OCI-LY1 (cell line): ENCODE data around the gene GRK5.
A peak's percentile ranks its signal among the peaks of the same experiment; 100 is the strongest.

Source experiments
- H2AFZ ChIP-seq: fragments of 200-600 bp; sonication (generic), shearing (Covaris generic); 2 replicates; pipeline ENCODE4 v1.6.0; 2014; ENCODE audit warnings: antibody characterized with exemption, mild to moderate bottlenecking, low read length
- H3F3A ChIP-seq: fragments of 200-600 bp; sonication (generic), shearing (Covaris generic); 2 replicates; pipeline ENCODE4 v1.6.0; 2014; ENCODE audit warnings: mild to moderate bottlenecking, antibody characterized with exemption, low read length, moderate library complexity; ENCODE audit not compliant: insufficient read depth
- H3K27ac ChIP-seq: fragments of 200-600 bp; sonication (generic); 2 replicates; pipeline ENCODE4 v1.5.1; 2014; ENCODE audit warnings: low read length, mixed run types, mild to moderate bottlenecking, low read depth; ENCODE audit not compliant: poor library complexity, severe bottlenecking
- H3K27me3 ChIP-seq: fragments of 200-600 bp; sonication (generic); 2 replicates; pipeline ENCODE4 v1.6.0; 2014; ENCODE audit warnings: antibody characterized with exemption, mild to moderate bottlenecking, low read length, moderate library complexity; ENCODE audit not compliant: insufficient read depth
- H3K36me3 ChIP-seq: fragments of 200-600 bp; sonication (generic); 2 replicates; pipeline ENCODE4 v1.6.1; 2014; ENCODE audit warnings: mild to moderate bottlenecking, antibody characterized with exemption, low read length, moderate library complexity, mixed read lengths; ENCODE audit not compliant: insufficient read depth
- H3K4me1 ChIP-seq: fragments of 200-600 bp; sonication (generic); 2 replicates; pipeline ENCODE4 v1.5.1; 2014; ENCODE audit warnings: mild to moderate bottlenecking, low read length, moderate library complexity; ENCODE audit not compliant: insufficient read depth, severe bottlenecking
- H3K4me2 ChIP-seq: fragments of 200-600 bp; sonication (generic), shearing (Covaris generic); 2 replicates; pipeline ENCODE4 v1.6.1; 2014; ENCODE audit warnings: low read length
- H3K4me3 ChIP-seq: fragments of 200-600 bp; sonication (generic); 2 replicates; pipeline ENCODE4 v1.5.1; 2014; ENCODE audit warnings: low read length, low read depth, mild to moderate bottlenecking, mixed read lengths; ENCODE audit not compliant: poor library complexity, severe bottlenecking
- H3K79me2 ChIP-seq: fragments of 200-600 bp; shearing (Covaris generic); 2 replicates; pipeline ENCODE4 v1.6.1; 2016; ENCODE audit warnings: mixed run types, low read length, mixed read lengths; ENCODE audit not compliant: insufficient read depth
- H3K9ac ChIP-seq: fragments of 200-600 bp; sonication (generic), shearing (Covaris generic); 2 replicates; pipeline ENCODE4 v1.6.1; 2014; ENCODE audit warnings: mild to moderate bottlenecking, low read length, mixed read lengths
- H3K9me2 ChIP-seq: fragments of 200-600 bp; sonication (generic), shearing (Covaris generic); 2 replicates; pipeline ENCODE4 v1.6.1; 2014; ENCODE audit warnings: low read depth, mild to moderate bottlenecking, low read length, mixed read lengths
- H3K9me3 ChIP-seq: fragments of 200-600 bp; shearing (Covaris generic); 2 replicates; pipeline ENCODE4 v1.6.1; 2014; ENCODE audit warnings: low read length, mixed read lengths
- H4K20me1 ChIP-seq: fragments of 200-600 bp; sonication (generic), shearing (Covaris generic); 2 replicates; pipeline ENCODE4 v1.6.0; 2016; ENCODE audit warnings: mild to moderate bottlenecking, low read length; ENCODE audit not compliant: insufficient read depth
- CTCF ChIP-seq: fragments of 200-600 bp; sonication (generic), shearing (Covaris generic); IDR thresholded peaks from 2 replicates; pipeline ENCODE4 v1.5.1; 2017; ENCODE audit warnings: mild to moderate bottlenecking, antibody characterized with exemption, low read length, moderate library complexity, mixed read lengths
- EZH2 ChIP-seq: fragments of 200-600 bp; sonication (generic), shearing (Covaris generic); IDR thresholded peaks from 2 replicates; pipeline ENCODE4 v1.8.0; 2017; ENCODE audit warnings: borderline replicate concordance, mixed run types, mild to moderate bottlenecking, antibody characterized with exemption, low read length, moderate library complexity, mixed read lengths

The GRK5 gene

GRCh38 chr10:119445311-119445934, 238.1 kb downstream of the GRK5 start:
- H3K9me2 ChIP-seq, result no peaks in the 10 kb centered on the region
- H3K79me2 ChIP-seq, result no peaks in the 10 kb centered on the region
- H3K4me2 ChIP-seq, result no peak overlapping the region
- no peak overlapping the region for H3K4me3 ChIP-seq
- TF ChIP-seq CTCF (peak; percentile 87), EZH2 (no peak)
- H3K27ac ChIP-seq, result no peak overlapping the region
- H3K9me3 ChIP-seq, result no peaks in the 10 kb centered on the region
- H4K20me1 ChIP-seq, result no peaks in the 10 kb centered on the region
- no peaks in the 10 kb centered on the region for H3K27me3 ChIP-seq
- no peak overlapping the region for H3K9ac ChIP-seq
- H3K36me3 ChIP-seq, result no peaks in the 10 kb centered on the region
- no peaks in the 10 kb centered on the region for H3F3A ChIP-seq
- H3K4me1 ChIP-seq, result peaks cover 15% of the 10 kb centered on the region
- H2AFZ ChIP-seq, result no peak overlapping the region

GRCh38 chr10:119445935-119446317, 238.6 kb downstream of the GRK5 start:
- no peak for TF ChIP-seq CTCF
- TF ChIP-seq EZH2, result no peak
- Histone ChIP-seq H3K79me2 (no peaks in the 10 kb centered on the region), H3K27me3 (no peaks in the 10 kb centered on the region), H2AFZ (no peak overlapping the region), H3K4me3 (no peak overlapping the region), H3K9ac (no peak overlapping the region), H3K9me3 (no peaks in the 10 kb centered on the region), H3K9me2 (no peaks in the 10 kb centered on the region), H3K27ac (no peak overlapping the region), H3F3A (no peaks in the 10 kb centered on the region), H4K20me1 (no peaks in the 10 kb centered on the region), H3K36me3 (no peaks in the 10 kb centered on the region), H3K4me1 (peaks cover 15% of the 10 kb centered on the region), H3K4me2 (no peak overlapping the region)

GRCh38 chr10:119446441-119447277, 239.3 kb downstream of the GRK5 start:
- H3K4me1 ChIP-seq, result peaks cover 14% of the 10 kb centered on the region

More at GRCh38 chr10:119446441-119447277, 239.3 kb downstream of the GRK5 start:
- H2AFZ ChIP-seq, result no peak overlapping the region
- no peaks in the 10 kb centered on the region for H3F3A ChIP-seq
- H3K27ac ChIP-seq, result no peak overlapping the region
- no peaks in the 10 kb centered on the region for H3K9me3 ChIP-seq
- TF ChIP-seq CTCF, result no peak
- TF ChIP-seq EZH2, result no peak
- no peaks in the 10 kb centered on the region for H3K79me2 ChIP-seq
- H3K27me3 ChIP-seq, result no peaks in the 10 kb centered on the region
- no peak overlapping the region for H3K4me2 ChIP-seq
- no peak overlapping the region for H3K4me3 ChIP-seq
- no peaks in the 10 kb centered on the region for H4K20me1 ChIP-seq
- no peaks in the 10 kb centered on the region for H3K9me2 ChIP-seq
- no peaks in the 10 kb centered on the region for H3K36me3 ChIP-seq
- no peak overlapping the region for H3K9ac ChIP-seq
